Prostate gland (tissue), 2 donors: ENCODE measurements around the gene ST7.

Experiments
- POLR2AphosphoS5 ChIP-seq: sonication (generic); formaldehyde crosslinking; IDR thresholded peaks from one replicate; pipeline ENCODE4 v1.6.1; 2017; ENCODE audit warnings: antibody characterized with exemption
- TF ChIP-seq, protein P1 (sequence below), 4 experiments: fragments of 200-600 bp in 2 of 4; fragments of 450-650 bp in 2 of 4; sonication (generic) in 2 of 4; IDR thresholded peaks; 1 replicate in 3 of 4; 2 replicates in 1 of 4; pipeline ENCODE4 v1.5.1; 2016 to 2019; ENCODE audit warnings: antibody characterized with exemption in 4 of 4, mild to moderate bottlenecking in 2 of 4, moderate library complexity in 2 of 4

- TF ChIP-seq POLR2AphosphoS5, result no peak
- TF ChIP-seq, protein P1, sequence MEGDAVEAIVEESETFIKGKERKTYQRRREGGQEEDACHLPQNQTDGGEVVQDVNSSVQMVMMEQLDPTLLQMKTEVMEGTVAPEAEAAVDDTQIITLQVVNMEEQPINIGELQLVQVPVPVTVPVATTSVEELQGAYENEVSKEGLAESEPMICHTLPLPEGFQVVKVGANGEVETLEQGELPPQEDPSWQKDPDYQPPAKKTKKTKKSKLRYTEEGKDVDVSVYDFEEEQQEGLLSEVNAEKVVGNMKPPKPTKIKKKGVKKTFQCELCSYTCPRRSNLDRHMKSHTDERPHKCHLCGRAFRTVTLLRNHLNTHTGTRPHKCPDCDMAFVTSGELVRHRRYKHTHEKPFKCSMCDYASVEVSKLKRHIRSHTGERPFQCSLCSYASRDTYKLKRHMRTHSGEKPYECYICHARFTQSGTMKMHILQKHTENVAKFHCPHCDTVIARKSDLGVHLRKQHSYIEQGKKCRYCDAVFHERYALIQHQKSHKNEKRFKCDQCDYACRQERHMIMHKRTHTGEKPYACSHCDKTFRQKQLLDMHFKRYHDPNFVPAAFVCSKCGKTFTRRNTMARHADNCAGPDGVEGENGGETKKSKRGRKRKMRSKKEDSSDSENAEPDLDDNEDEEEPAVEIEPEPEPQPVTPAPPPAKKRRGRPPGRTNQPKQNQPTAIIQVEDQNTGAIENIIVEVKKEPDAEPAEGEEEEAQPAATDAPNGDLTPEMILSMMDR (IDR thresholded peaks at IDR 0.05), result no peak
These were observed 157.4 kb downstream of the ST7 start for GRCh38 chr7:117110480-117111315.
